Left cardiac atrium (tissue), 4 donors: ENCODE results near the gene CALCA. TPM values are rescaled to one million over a fixed set of nuclear protein-coding genes. Genes with fewer than 3 reads are reported as not detected.
"Not testable (repeated sequence)": the region's sequence is repeated elsewhere in the genome, so short reads cannot be mapped to it uniquely, and the experiment has no call there.

ENCODE experiments used
- ATAC-seq, 2 donors: fragments of 200-7000 bp; cut with Tn5 transposase; one replicate each; pipeline ENCODE4 v1.9.1; 2020; ENCODE audit warnings: mild to moderate bottlenecking in 2 of 2, moderate library complexity in 2 of 2
- DNase-seq: peaks from one replicate; pipeline ENCODE4 v3.0.0-alpha.2; 2020
- intact Hi-C, 2 donors: fragments of 100-400 bp; cut with DNase I; formaldehyde crosslinking; loops; one replicate each; pipeline versions ENCODE4 v1.14.1 to v1.15.1; 2022 to 2023
- long read RNA-seq: library from polyadenylated mRNA; unstranded; transcript quantifications from one replicate; pipeline ENCODE4 v2.0.0, GENCODE V29; 2021
- total RNA-seq, 2 donors: library from RNA; stranded (reverse); fragmentation: NEBNext Ultra II Directional; extraction: Animal tissue kit (Norgen Biotek cat#: 25700); gene quantifications; one replicate each; pipeline ENCODE4 v1.2.1, GENCODE V29; 2021
- donor health status: DM: no; HTN: yes; CAD: no.
- donor health status: DM: no; HTN: yes; CAD: no; lungs with severe emphysema.
- donor health status: DM: yes; HTN: yes; CAD: no.
- donor health status: Dilated cardiomyopathy.

CALCA gene
- total RNA-seq: not detected
- long read RNA-seq: 0 reads

DNA sequence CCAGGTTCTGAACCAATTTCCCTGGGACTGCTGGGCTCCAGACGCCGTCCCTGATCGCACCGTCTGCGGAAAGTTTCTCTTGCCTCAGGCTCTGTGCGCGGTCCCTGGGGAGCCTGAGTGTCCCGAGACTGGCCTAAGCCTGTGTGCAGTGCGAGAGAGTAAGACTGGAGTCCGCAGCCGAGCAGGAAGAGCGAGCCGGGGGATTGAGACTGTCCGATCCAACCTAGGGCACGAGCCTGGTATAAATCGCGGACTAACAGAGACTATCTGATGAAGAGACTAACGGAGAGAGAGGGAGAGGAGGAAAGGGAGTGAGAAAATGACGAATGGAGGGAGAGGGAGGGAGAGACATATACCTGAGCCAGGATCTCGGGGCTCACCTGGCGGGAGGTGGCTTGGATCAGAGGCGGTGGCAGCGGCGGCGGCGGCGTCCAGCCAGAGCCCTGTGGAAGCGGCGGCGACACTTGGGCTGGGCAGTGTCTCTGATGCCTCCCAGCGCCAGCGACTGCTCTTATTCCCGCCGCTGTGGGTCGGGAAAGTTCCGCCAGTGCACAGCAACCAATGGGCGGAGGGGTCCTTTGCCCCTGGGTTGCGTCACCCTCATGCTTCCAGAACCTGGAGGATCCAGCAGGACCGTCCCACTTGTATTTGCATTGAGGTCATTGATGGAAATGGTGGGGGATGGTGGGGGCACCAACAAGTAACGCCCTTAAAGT is at the start of gene CALCA:
TSS of gene CALCA (minus strand) at position 487 of the 716 bp plus-strand sequence. CDS start 1,159 bp downstream, outside the sequence.
- DNase-seq: peak; percentile 23
- intact Hi-C loops: loop anchor here in 1 of 2 donors (10.0 kb wide), 1 partner anchor 103 kb away; the partner anchor contains the start of gene CALCB
- ATAC-seq: peak in 1 of 2 donors; percentile 4

DNA sequence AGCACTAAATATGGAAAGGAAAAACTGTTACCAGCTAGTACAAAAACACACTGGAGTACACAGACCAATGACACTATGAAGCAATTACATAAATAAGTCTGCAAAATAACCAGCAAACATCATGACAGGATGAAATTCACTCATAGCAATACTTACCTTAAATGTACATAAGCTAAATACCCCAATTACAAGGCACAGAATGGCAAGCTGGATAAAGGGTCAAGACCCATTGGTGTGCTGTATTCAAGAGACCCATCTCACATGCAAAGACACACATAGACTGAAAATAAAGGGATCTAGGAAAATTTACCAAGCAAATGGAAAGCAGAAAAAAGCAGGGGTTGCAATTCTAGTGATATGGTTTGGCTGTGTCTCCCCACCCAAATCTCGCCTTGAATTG is 44.0 kb upstream of the CALCA start:
- intact Hi-C loops: no loop called here
- DNase-seq (no peak), ATAC-seq (no peak)

DNA sequence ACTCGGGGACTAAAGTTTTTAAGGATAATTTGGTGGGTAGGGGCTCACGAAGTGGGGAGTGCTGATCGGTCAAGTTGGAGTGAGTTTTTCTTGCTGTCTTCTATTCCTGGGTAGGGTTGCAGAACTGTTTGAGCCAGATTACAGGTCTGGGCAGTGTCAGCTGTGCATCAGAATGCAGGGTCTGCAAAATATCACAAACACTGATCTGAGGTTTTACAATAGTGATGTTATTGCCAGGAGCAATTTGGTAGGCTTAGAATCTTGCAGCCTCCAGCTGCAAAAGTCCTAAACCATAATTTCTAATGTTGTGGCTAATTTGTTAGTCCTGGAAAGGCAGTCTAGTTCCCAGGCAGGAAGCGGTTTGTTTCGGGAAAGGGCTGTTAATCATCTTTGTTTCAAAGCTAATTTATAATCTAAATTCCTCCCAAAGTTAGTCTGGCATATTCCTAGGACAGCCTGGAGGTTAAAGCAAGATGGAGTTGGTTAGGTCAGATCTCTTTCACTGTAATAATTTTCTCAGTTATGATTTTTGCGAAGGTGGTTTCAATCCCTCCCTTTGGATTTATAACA is 39.7 kb upstream of the CALCA start:
- DNase-seq: no peak
- intact Hi-C loops: no loop called here
- no peak for ATAC-seq

- intact Hi-C loops: no loop called here
- ATAC-seq (no peak), DNase-seq (no peak)
Measured at GRCh38 chr11:15010865-15011264, 38.7 kb upstream of the CALCA start.

DNA sequence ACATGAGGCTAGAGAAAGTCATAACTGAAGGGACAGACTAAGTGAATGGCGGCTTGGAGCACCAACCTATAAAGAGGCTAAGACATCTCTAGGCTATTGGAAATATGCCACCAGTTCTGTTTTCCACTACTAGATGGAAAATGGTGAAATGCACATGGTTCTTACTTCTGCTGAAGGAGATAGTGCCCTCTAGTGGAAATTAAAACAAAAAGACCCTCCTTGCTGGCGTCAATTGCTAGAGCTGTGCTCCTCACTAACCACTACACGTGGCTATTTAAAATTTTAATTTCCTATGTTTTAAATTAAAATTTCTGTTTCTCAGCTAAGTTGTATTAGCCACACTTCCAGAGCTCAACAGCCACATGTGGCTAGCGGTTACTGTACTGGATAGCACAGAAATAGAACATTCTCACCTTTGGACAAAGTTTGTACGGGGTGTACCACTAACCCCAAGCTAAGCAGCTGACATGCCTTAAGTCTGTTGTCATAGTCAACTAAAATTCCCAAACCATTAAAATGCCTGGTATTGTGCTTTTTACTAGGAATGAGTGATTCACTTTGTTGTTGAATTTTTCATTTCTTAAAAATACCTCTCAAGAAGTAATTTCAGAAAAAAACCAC is 34.1 kb upstream of the CALCA start:
- intact Hi-C loops: no loop called here
- DNase-seq (no peak), ATAC-seq (no peak)

DNA sequence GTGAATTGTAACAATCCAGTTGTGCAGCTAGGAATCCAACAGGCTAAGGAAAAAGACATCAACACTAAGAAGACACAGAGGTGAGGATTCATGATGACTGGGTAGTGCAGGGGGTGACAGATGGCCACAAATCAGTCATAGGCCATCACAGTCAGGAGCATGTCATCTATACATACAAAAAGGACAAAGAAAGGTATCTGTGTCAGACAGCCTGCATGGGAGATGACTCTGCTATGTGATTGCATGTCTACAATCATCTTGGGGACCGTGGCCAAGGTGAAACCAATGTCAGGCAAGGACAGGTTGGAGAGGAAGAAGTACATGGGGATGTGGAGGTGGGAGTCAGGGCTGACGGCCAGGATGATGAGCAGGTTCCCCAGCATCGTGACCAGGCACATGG is 16.0 kb upstream of the CALCA start:
- ATAC-seq, intact Hi-C loops, DNase-seq: not testable (repeated sequence)

DNA sequence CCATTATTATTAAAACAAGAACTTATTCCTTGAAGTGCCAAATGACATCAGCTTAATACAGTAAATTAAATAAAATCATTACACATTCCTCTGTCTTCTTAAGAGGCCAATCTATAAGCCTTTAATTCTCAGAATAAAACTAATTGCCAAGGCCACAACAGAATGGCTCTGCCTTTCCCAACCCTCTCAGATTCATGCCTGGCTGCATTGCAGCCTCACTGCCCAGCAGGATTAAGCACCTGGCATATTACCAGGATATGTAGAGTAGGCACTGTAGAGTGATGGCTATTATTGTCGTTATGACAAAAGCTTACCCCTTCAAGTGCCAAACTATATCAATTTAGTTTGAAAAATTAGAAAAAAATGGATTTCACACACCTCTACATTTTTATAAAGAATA is 9.4 kb upstream of the CALCA start:
- DNase-seq: no peak
- ATAC-seq: peak; percentile 65 to 67
- intact Hi-C loops: no loop called here

GRCh38 chr11:14980854-14981253 is 8.7 kb upstream of the CALCA start:
- intact Hi-C loops: no loop called here
- DNase-seq (no peak), ATAC-seq (peak in 1 of 2 donors; percentile 91)

DNA sequence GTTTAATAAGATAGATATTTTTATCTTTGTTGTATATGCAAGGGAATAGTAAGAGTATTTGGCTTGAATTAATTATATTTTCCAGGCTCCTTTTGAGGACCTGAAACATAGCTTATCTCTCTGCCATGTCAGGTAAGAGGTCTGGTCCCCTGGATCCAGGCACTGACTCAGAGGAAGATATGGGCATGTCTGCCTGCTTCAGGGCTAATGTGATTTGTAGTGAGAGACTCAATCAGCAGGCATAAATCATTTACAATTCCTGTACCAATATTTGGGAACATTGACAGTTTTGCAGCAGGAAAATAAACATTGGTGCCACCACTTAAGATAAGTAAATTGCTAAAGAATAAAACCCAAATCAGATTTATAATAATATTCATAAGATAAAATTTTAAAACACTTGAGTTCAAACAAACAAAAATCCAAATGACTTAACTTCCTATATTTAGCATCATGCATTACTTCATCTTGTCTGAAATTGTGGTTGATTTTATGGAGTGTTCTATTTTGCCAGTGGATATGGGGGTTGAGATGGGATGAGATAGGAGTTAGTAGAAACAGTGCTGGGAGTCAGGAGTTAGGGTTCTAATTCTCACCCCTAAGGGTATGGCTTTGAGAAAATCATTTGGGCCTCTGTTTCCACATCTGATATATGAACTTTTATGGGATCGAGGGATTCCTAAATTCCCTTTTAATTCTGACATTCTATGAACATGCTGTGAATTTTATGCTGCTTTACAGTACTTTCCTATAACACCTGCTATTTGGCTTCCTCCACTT is 5.1 kb upstream of the CALCA start:
- ATAC-seq: no peak
- DNase-seq: no peak
- intact Hi-C loops: loop anchor here in 1 of 2 donors (10.0 kb wide), 1 partner anchor 98 kb away; the partner anchor contains the start of gene CALCB

GRCh38 chr11:14975252-14975587 is 3.1 kb upstream of the CALCA start:
- DNase-seq (no peak), ATAC-seq (no peak)
- intact Hi-C loops: loop anchor here in 1 of 2 donors (10.0 kb wide), 1 partner anchor 100 kb away; the partner anchor contains the start of gene CALCB

DNA sequence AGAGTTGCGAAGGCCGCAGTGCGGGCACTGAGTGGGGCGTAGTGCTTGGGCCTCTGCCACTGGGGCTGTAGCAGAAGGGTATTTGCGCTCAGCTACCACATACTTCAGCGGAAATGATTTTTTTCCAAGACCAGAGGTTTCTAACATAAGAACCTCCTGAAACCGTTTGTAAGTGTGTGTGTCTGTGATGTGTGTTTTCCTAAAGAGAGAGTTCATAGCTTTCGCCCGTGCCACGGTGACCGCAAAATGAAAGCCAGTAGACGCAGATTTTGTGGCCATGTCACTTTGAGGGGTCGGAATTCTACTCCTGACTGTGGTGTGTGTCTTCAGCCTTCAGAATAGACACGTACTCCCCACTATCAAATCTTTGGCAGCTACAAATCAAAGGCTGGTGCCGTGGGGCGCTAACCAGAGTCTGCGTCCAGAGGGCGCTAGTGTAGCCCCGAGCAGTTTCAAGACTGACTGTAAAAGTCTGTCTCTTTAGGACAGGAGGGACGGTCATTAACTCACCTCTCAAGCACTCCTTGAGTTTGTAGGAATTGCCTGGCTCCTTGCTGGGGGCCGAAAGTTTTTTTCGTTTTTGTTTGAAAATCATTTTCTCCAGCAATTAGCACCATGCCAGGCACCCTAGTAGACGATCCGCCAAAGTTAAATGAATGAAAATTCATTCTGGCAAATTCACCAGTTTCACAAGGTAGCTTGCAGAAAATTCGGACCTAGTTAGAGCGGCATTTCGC is 2.5 kb upstream of the CALCA start:
- ATAC-seq: peak; percentile 64 to 76
- peak; percentile 51 for DNase-seq
- intact Hi-C loops: loop anchor here in 1 of 2 donors (10.0 kb wide), 1 partner anchor 100 kb away; the partner anchor contains the start of gene CALCB

DNA sequence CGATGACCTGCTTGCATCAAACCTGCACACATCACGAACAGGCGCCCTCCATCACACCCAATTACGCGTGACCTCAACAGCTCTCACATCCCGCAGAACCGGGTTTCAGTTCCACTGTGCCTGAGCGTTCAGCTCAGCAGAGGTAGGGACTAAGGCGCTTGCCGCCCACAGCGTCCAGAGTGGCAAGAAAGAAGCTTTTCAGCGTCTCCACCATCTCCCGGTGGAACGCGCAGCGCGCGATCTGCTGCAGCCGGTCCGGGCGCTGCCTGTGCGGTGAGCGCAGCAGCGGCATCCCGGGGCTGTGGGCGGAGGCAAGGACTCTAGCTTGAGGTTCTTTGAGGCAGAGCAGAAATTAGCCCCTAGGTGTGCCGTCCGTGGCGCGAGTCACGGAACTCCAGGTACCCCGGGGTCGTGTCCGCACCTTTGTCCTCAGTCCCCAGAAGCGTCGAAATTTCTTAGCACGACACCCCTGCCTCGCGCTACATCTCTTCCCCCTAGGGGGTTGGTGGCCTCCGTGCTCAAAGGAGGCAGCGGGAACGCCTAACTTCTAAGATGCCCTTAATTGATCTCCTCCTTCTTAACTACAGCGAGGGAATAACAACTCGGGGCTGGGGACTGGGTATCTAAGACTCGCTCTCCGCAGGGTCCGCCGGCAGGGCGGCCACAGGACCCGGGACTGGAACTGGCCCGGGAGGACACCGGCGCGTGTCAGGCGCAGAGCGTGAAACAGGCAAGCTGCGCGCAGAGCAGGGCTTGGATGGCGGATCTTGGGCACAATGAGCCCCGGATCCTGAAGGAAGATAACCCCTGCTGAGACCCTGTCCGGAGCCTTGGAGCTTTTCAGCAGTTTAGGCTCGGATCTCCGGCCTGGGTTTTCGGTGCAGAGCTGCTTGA is 1.7 kb upstream of the CALCA start:
- DNase-seq (peak; percentile 20), ATAC-seq (peak; percentile 34 to 62)
- intact Hi-C loops: loop anchor here in 1 of 2 donors (10.0 kb wide), 1 partner anchor 101 kb away; the partner anchor contains the start of gene CALCB

GRCh38 chr11:14972581-14973495 is 687 bp upstream of the CALCA start:
- ATAC-seq (no peak), DNase-seq (no peak)
- intact Hi-C loops: loop anchor here in 1 of 2 donors (10.0 kb wide), 1 partner anchor 102 kb away; the partner anchor contains the start of gene CALCB

GRCh38 chr11:14969901-14970323 is 2.2 kb downstream of the CALCA start:
- peak in 1 of 2 donors; percentile 21 for ATAC-seq
- intact Hi-C loops: loop anchor here in 1 of 2 donors (10.0 kb wide), 1 partner anchor 105 kb away; the partner anchor contains the start of gene CALCB
- peak; percentile 25 for DNase-seq

- intact Hi-C loops: no loop called here
- ATAC-seq: no peak
- no peak for DNase-seq
Measured at GRCh38 chr11:14967581-14968243, 4.4 kb downstream of the CALCA start.

GRCh38 chr11:14956111-14956510 is 16.0 kb downstream of the CALCA start:
- no peak for ATAC-seq
- intact Hi-C loops: no loop called here

More at GRCh38 chr11:14956111-14956510, 16.0 kb downstream of the CALCA start:
- DNase-seq: no peak
